ENCODE measurements around the gene AVPI1.
"Not testable (repeated sequence)": the region's sequence is repeated elsewhere in the genome, so short reads cannot be mapped to it uniquely, and the experiment has no call there.

Gene AVPI1

GRCh38 chr10:97659589-97659988 lies 27.5 kb downstream of the AVPI1 start:
- in situ Hi-C loops (cut with HindIII; ENCODE audit: low pct_unique_long_range_greater_than_20kb, low sequenced_read_pairs), result no loop called here
- TF ChIP-seq JUND (IDR thresholded peaks at IDR 0.05; ENCODE audit: low read depth), result no peak
- no peak for DNase-seq (ENCODE audit: low read depth in 1 of 2, low spot score in 1 of 2)

- in situ Hi-C loops (cut with HindIII; ENCODE audit: low pct_unique_long_range_greater_than_20kb, low sequenced_read_pairs), result no loop called here
- TF ChIP-seq JUND (IDR thresholded peaks at IDR 0.05; ENCODE audit: low read depth), result no peak
- DNase-seq (ENCODE audit: low read depth in 1 of 2, low spot score in 1 of 2), result no peak
Observed at GRCh38 chr10:97656777-97657176, 30.3 kb downstream of the AVPI1 start.

GRCh38 chr10:97651773-97652172 lies 35.3 kb downstream of the AVPI1 start:
- no peak for TF ChIP-seq JUND (IDR thresholded peaks at IDR 0.05; ENCODE audit: low read depth)
- no peak for DNase-seq (ENCODE audit: low read depth in 1 of 2, low spot score in 1 of 2)
- in situ Hi-C loops (cut with HindIII; ENCODE audit: low pct_unique_long_range_greater_than_20kb, low sequenced_read_pairs), result no loop called here

- no peak for TF ChIP-seq JUND (IDR thresholded peaks at IDR 0.05; ENCODE audit: low read depth)
- in situ Hi-C loops (cut with HindIII; ENCODE audit: low pct_unique_long_range_greater_than_20kb, low sequenced_read_pairs), result no loop called here
- DNase-seq (ENCODE audit: low read depth in 1 of 2, low spot score in 1 of 2), result no peak
Observed at GRCh38 chr10:97650726-97651125, 36.3 kb downstream of the AVPI1 start.

- DNase-seq (ENCODE audit: low read depth in 1 of 2, low spot score in 1 of 2); in situ Hi-C loops (cut with HindIII; ENCODE audit: low pct_unique_long_range_greater_than_20kb, low sequenced_read_pairs): not testable (repeated sequence)
Observed at GRCh38 chr10:97649405-97649750, 37.7 kb downstream of the AVPI1 start.

GRCh38 chr10:97648562-97649404 lies 38.3 kb downstream of the AVPI1 start:
- no peak for DNase-seq (ENCODE audit: low read depth in 1 of 2, low spot score in 1 of 2)
- TF ChIP-seq JUND (IDR thresholded peaks at IDR 0.05; ENCODE audit: low read depth), result no peak
- in situ Hi-C loops (cut with HindIII; ENCODE audit: low pct_unique_long_range_greater_than_20kb, low sequenced_read_pairs), result no loop called here

- in situ Hi-C loops (cut with HindIII; ENCODE audit: low pct_unique_long_range_greater_than_20kb, low sequenced_read_pairs), result no loop called here
- DNase-seq (ENCODE audit: low read depth in 1 of 2, low spot score in 1 of 2), result no peak
- no peak for TF ChIP-seq JUND (IDR thresholded peaks at IDR 0.05; ENCODE audit: low read depth)
Observed at GRCh38 chr10:97647556-97647955, 39.5 kb downstream of the AVPI1 start.

- DNase-seq (ENCODE audit: low read depth in 1 of 2, low spot score in 1 of 2), result no peak
- in situ Hi-C loops (cut with HindIII; ENCODE audit: low pct_unique_long_range_greater_than_20kb, low sequenced_read_pairs), result no loop called here
- TF ChIP-seq JUND (IDR thresholded peaks at IDR 0.05; ENCODE audit: low read depth), result no peak
Observed at GRCh38 chr10:97644936-97645335, 42.1 kb downstream of the AVPI1 start.

- peak in 1 of 2 experiments; percentile 18 for DNase-seq (ENCODE audit: low read depth in 1 of 2, low spot score in 1 of 2)
- in situ Hi-C loops (cut with HindIII; ENCODE audit: low pct_unique_long_range_greater_than_20kb, low sequenced_read_pairs), result no loop called here
- TF ChIP-seq JUND (IDR thresholded peaks at IDR 0.05; ENCODE audit: low read depth), result no peak
Observed at GRCh38 chr10:97643441-97643985, 43.5 kb downstream of the AVPI1 start.

- in situ Hi-C loops (cut with HindIII; ENCODE audit: low pct_unique_long_range_greater_than_20kb, low sequenced_read_pairs); DNase-seq (ENCODE audit: low read depth in 1 of 2, low spot score in 1 of 2): not testable (repeated sequence)
Observed at GRCh38 chr10:97642471-97643159, 44.4 kb downstream of the AVPI1 start.

GRCh38 chr10:97640868-97641811 lies 45.9 kb downstream of the AVPI1 start:
- no peak for TF ChIP-seq JUND (IDR thresholded peaks at IDR 0.05; ENCODE audit: low read depth)
- DNase-seq (ENCODE audit: low read depth in 1 of 2, low spot score in 1 of 2), result peak in 1 of 2 experiments; percentile 19
- in situ Hi-C loops (cut with HindIII; ENCODE audit: low pct_unique_long_range_greater_than_20kb, low sequenced_read_pairs), result no loop called here

GRCh38 chr10:97640174-97640867 lies 46.7 kb downstream of the AVPI1 start, which contains the start of gene PI4K2A:
Gene PI4K2A, plus strand, starts transcription at chr10:97640671. Its CDS starts 72 bp downstream, at chr10:97640743.
- in situ Hi-C loops (cut with HindIII; ENCODE audit: low pct_unique_long_range_greater_than_20kb, low sequenced_read_pairs), result no loop called here
- peak; percentile 99 to 100 for DNase-seq (ENCODE audit: low read depth in 1 of 2, low spot score in 1 of 2)
- TF ChIP-seq JUND (IDR thresholded peaks at IDR 0.05; ENCODE audit: low read depth), result no peak

GRCh38 chr10:97639090-97639489 lies 48.0 kb downstream of the AVPI1 start:
- DNase-seq (ENCODE audit: low read depth in 1 of 2, low spot score in 1 of 2); in situ Hi-C loops (cut with HindIII; ENCODE audit: low pct_unique_long_range_greater_than_20kb, low sequenced_read_pairs): not testable (repeated sequence)

All from T47D (cell line).